B cell (primary cell): ENCODE data around the gene GOLGA1. TPM values are rescaled to one million over a fixed set of nuclear protein-coding genes. Genes with fewer than 3 reads are reported as not detected.

Experiments
- ATAC-seq: fragments of 200-7000 bp; cut with Tn5 transposase; one replicate; pipeline ENCODE4 v1.10.0; 2021; ENCODE audit warnings: low read depth, mild to moderate bottlenecking, moderate number of reproducible peaks, moderate library complexity
- CTCF ChIA-PET: fragments of 350-600 bp; sonication (Branson Sonifier 250); formaldehyde crosslinking; loops from one replicate; lab custom pipeline; 2021; ENCODE audit warnings: antibody characterized with exemption, inconsistent platforms; lab: Charles Lee
- POLR2A ChIA-PET: fragments of 350-600 bp; sonication (Branson Sonifier 250); formaldehyde crosslinking; loops from one replicate; lab custom pipeline; 2021; ENCODE audit warnings: antibody characterized with exemption; lab: Charles Lee
- DNase-seq: peaks from one replicate; pipeline ENCODE4 v3.0.0; 2013
- H2AFZ ChIP-seq: 2 replicates; pipeline ENCODE4 v1.6.1; 2012; ENCODE audit warnings: mild to moderate bottlenecking, low read depth, low read length; ENCODE audit not compliant: insufficient read depth, poor library complexity, severe bottlenecking
- H3K27ac ChIP-seq, 2 donors: 1 replicate in 1 of 2; 2 replicates in 1 of 2; pipeline ENCODE4 v1.5.1; 2012 to 2013; ENCODE audit warnings: low read length in 2 of 2, mild to moderate bottlenecking in 2 of 2, moderate library complexity in 1 of 2
- H3K27me3 ChIP-seq, 4 experiments: fragments of 200-600 bp in 1 of 4; sonication (generic) in 1 of 4; replicated peaks in 1 of 4; 1 replicate in 2 of 4; 2 replicates in 2 of 4; pipeline versions ENCODE4 v1.6.1 to v1.7.0; 2013 to 2016; ENCODE audit warnings: low read length in 3 of 4, mild to moderate bottlenecking in 2 of 4, mixed read lengths in 1 of 4, moderate library complexity in 1 of 4; ENCODE audit not compliant: insufficient read depth in 4 of 4, control insufficient read depth in 3 of 4; ENCODE audit errors: control extremely low read depth in 1 of 4
- H3K36me3 ChIP-seq, 2 experiments: replicated peaks in 1 of 2; 1 replicate in 1 of 2; 2 replicates in 1 of 2; pipeline versions ENCODE4 v1.6.1 to v1.7.1; 2013; ENCODE audit warnings: low read length in 1 of 2; ENCODE audit not compliant: insufficient read depth in 2 of 2, control insufficient read depth in 1 of 2; ENCODE audit errors: control extremely low read depth in 1 of 2, extremely low read depth in 1 of 2
- H3K4me1 ChIP-seq, 2 donors: fragments of 200-600 bp in 1 of 2; sonication (generic) in 1 of 2; 1 replicate in 1 of 2; 2 replicates in 1 of 2; pipeline versions ENCODE4 v1.5.1 to v1.6.1; 2013 to 2017; ENCODE audit warnings: low read length in 2 of 2; ENCODE audit not compliant: control insufficient read depth in 2 of 2, insufficient read depth in 2 of 2
- H3K4me2 ChIP-seq: replicated peaks from 2 replicates; pipeline ENCODE3; 2012; ENCODE audit warnings: mild to moderate bottlenecking, low read depth, low read length; ENCODE audit not compliant: poor library complexity, severe bottlenecking
- H3K4me3 ChIP-seq, 5 experiments: fragments of 200-600 bp in 1 of 5; sonication (generic) in 1 of 5; 1 replicate in 3 of 5; 2 replicates in 2 of 5; pipeline versions ENCODE4 v1.5.1 to v1.7.0; 2011 to 2016; ENCODE audit warnings: low read length in 4 of 5, mild to moderate bottlenecking in 4 of 5, low read depth in 2 of 5, control low read depth in 1 of 5, moderate library complexity in 1 of 5; ENCODE audit not compliant: insufficient read depth in 1 of 5; ENCODE audit errors: control extremely low read depth in 1 of 5, extremely low read depth in 1 of 5
- H3K79me2 ChIP-seq: fragments of 200-600 bp; sonication (generic); one replicate; pipeline ENCODE4 v1.6.0; 2016; ENCODE audit warnings: low read length; ENCODE audit not compliant: control insufficient read depth, insufficient read depth
- H3K9ac ChIP-seq: fragments of 200-600 bp; sonication (generic); 2 replicates; pipeline ENCODE4 v1.6.1; 2017; ENCODE audit warnings: mild to moderate bottlenecking, low read length, moderate library complexity
- H3K9me3 ChIP-seq, 3 donors: one replicate each; pipeline versions ENCODE4 v1.6.1 to v1.7.1; 2013; ENCODE audit warnings: low read length in 2 of 3; ENCODE audit not compliant: control insufficient read depth in 2 of 3, insufficient read depth in 1 of 3; ENCODE audit errors: control extremely low read depth in 1 of 3
- H4K20me1 ChIP-seq: 2 replicates; pipeline ENCODE4 v1.6.0; 2012; ENCODE audit warnings: mild to moderate bottlenecking, low read length; ENCODE audit not compliant: insufficient read depth, control insufficient read depth, poor library complexity, severe bottlenecking
- H3K27ac Mint-ChIP-seq: one replicate; pipeline ENCODE4 v1.8.0; 2021; ENCODE audit warnings: mixed read lengths
- H3K27me3 Mint-ChIP-seq: one replicate; pipeline ENCODE4 v1.8.0; 2021; ENCODE audit warnings: mixed read lengths
- H3K4me1 Mint-ChIP-seq: one replicate; pipeline ENCODE4 v1.8.0; 2021; ENCODE audit warnings: mixed read lengths
- H3K4me3 Mint-ChIP-seq: one replicate; pipeline ENCODE4 v1.8.0; 2021; ENCODE audit warnings: mixed read lengths
- H3K9me3 Mint-ChIP-seq: one replicate; pipeline ENCODE4 v1.8.0; 2022; ENCODE audit warnings: mixed read lengths; ENCODE audit not compliant: insufficient read depth
- EZH2 ChIP-seq: IDR thresholded peaks from 2 replicates; pipeline ENCODE4 v1.6.1; 2012; ENCODE audit warnings: borderline replicate concordance, low read depth, mild to moderate bottlenecking, moderate library complexity, low read length; ENCODE audit not compliant: insufficient read depth, poor library complexity, severe bottlenecking
- WGBS: methylation state at CpG from one replicate; pipeline ENCODE4 v1.1.5; 2013; ENCODE audit warnings: missing lambda C conversion rate; ENCODE audit not compliant: insufficient coverage; 5-methylcytosine and 5-hydroxymethylcytosine counted together
- intact Hi-C: fragments of 100-400 bp; cut with micrococcal nuclease; formaldehyde crosslinking; loops from one replicate; pipeline ENCODE4 v1.10.0; 2022
- polyA plus RNA-seq: library from polyadenylated mRNA; depleted of rRNA; stranded (reverse); fragments of >200 nt; gene quantifications from 2 replicates; pipeline ENCODE4 v1.2.3, GENCODE V29; 2012
- total RNA-seq, 2 donors: library from RNA; stranded (reverse); fragments of 120-200 nt in 1 of 2; gene quantifications; 1 replicate in 1 of 2; 2 replicates in 1 of 2; pipeline versions ENCODE4 v1.2.3 to v1.2.4, GENCODE V29; 2013 to 2022
- TF ChIP-seq, protein P1 (sequence below): fragments of 200-600 bp; IDR thresholded peaks from one replicate; pipeline ENCODE4 v1.8.0; 2022; ENCODE audit warnings: antibody characterized with exemption, mild to moderate bottlenecking

GOLGA1 gene
- total and polyA plus RNA-seq, 2 donors (not counting 1 experiment from before 2014, with no cell fraction given): 13.4 to 26.2 TPM

DNA sequence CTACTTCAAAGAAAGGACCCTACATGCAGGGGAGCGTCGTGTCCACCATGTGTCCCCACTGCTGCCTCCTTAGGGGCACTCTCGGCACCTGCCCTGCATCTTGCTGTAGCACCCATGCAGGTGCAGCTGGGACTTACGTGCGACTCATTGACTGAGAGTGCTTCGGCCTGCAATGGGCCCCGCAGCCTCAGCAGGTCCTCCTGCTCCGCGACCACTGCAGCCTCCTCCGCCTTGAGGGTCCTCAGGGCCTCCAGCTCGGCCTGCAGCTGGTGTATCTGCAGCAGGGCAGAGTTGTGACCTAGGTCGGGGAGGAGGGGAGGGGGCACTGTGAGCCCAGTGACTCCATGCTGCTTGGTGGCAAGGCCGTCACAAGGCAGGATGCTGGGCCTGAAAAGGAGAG is 51.9 kb downstream of the GOLGA1 start:
- Mint-ChIP-seq H3K4me1 (no peaks in the 10 kb centered on the region), H3K4me3 (no peak overlapping the region), H3K27me3 (no peaks in the 10 kb centered on the region), H3K9me3 (no peaks in the 10 kb centered on the region), H3K27ac (no peak overlapping the region)
- Histone ChIP-seq H3K9ac (no peak overlapping the region), H3K4me2 (no peak overlapping the region), H3K36me3 (peaks cover 0 to 76% of the 10 kb centered on the region in 2 experiments), H3K79me2 (no peaks in the 10 kb centered on the region), H3K4me3 (no peak overlapping the region), H3K9me3 (no peaks in the 10 kb centered on the region), H3K27ac (no peak overlapping the region), H3K27me3 (no peaks in the 10 kb centered on the region), H3K4me1 (no peaks in the 10 kb centered on the region), H4K20me1 (no peaks in the 10 kb centered on the region), H2AFZ (no peak overlapping the region)
- 97% methylated on average over 13 of the region's 13 CpGs for WGBS
- no peak for DNase-seq
- intact Hi-C loops: no loop called here
- CTCF ChIA-PET: no interaction called here
- POLR2A ChIA-PET: no interaction called here
- no peak for TF ChIP-seq EZH2
- TF ChIP-seq, protein P1, sequence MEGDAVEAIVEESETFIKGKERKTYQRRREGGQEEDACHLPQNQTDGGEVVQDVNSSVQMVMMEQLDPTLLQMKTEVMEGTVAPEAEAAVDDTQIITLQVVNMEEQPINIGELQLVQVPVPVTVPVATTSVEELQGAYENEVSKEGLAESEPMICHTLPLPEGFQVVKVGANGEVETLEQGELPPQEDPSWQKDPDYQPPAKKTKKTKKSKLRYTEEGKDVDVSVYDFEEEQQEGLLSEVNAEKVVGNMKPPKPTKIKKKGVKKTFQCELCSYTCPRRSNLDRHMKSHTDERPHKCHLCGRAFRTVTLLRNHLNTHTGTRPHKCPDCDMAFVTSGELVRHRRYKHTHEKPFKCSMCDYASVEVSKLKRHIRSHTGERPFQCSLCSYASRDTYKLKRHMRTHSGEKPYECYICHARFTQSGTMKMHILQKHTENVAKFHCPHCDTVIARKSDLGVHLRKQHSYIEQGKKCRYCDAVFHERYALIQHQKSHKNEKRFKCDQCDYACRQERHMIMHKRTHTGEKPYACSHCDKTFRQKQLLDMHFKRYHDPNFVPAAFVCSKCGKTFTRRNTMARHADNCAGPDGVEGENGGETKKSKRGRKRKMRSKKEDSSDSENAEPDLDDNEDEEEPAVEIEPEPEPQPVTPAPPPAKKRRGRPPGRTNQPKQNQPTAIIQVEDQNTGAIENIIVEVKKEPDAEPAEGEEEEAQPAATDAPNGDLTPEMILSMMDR: no peak
- no peak for ATAC-seq

DNA sequence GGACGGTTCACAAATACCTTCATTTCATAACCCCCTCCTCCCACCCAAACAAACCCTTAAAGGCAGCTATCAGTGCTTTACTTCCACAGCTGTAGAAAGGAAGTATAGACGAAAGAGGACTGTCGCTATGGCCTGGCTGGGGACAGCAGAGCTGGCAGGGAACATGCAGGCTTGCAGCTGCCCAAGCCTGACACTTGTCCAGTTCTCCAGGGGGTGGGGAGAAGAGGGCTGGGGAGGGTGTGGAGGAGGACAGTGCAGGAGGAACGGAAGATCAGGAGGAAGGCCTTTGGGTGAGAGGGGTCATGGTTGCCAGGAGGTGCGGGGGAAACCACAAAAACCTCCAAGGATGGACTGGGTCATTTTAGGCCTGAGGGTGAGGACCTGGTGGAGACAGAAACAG is 53.1 kb downstream of the GOLGA1 start:
- TF ChIP-seq, protein P1: no peak
- TF ChIP-seq EZH2: no peak
- ATAC-seq (no peak), DNase-seq (no peak)
- no peaks in the 10 kb centered on the region for H3K9me3 ChIP-seq
- no peaks in the 10 kb centered on the region for H3K4me1 ChIP-seq
- no peaks in the 10 kb centered on the region for H4K20me1 ChIP-seq
- H3K4me1 Mint-ChIP-seq: no peaks in the 10 kb centered on the region
- H3K27me3 ChIP-seq: no peaks in the 10 kb centered on the region
- no peak overlapping the region for H3K4me2 ChIP-seq
- no peak overlapping the region for H3K4me3 Mint-ChIP-seq
- H3K27ac ChIP-seq: no peak overlapping the region
- 79% methylated on average over 3 of the region's 5 CpGs for WGBS
- H3K27me3 Mint-ChIP-seq: no peaks in the 10 kb centered on the region
- H3K36me3 ChIP-seq: peaks cover 0 to 64% of the 10 kb centered on the region in 2 experiments
- ChIA-PET CTCF (no interaction called here), POLR2A (no interaction called here)
- no peak overlapping the region for H3K4me3 ChIP-seq
- no peak overlapping the region for H3K9ac ChIP-seq
- H3K79me2 ChIP-seq: no peaks in the 10 kb centered on the region
- H2AFZ ChIP-seq: no peak overlapping the region
- intact Hi-C loops: no loop called here
- no peak overlapping the region for H3K27ac Mint-ChIP-seq
- H3K9me3 Mint-ChIP-seq: no peaks in the 10 kb centered on the region
